ENCODE measurements around the gene MUC6.
"Not testable (repeated sequence)": the region's sequence is repeated elsewhere in the genome, so short reads cannot be mapped to it uniquely, and the experiment has no call there.

Gene MUC6

DNA sequence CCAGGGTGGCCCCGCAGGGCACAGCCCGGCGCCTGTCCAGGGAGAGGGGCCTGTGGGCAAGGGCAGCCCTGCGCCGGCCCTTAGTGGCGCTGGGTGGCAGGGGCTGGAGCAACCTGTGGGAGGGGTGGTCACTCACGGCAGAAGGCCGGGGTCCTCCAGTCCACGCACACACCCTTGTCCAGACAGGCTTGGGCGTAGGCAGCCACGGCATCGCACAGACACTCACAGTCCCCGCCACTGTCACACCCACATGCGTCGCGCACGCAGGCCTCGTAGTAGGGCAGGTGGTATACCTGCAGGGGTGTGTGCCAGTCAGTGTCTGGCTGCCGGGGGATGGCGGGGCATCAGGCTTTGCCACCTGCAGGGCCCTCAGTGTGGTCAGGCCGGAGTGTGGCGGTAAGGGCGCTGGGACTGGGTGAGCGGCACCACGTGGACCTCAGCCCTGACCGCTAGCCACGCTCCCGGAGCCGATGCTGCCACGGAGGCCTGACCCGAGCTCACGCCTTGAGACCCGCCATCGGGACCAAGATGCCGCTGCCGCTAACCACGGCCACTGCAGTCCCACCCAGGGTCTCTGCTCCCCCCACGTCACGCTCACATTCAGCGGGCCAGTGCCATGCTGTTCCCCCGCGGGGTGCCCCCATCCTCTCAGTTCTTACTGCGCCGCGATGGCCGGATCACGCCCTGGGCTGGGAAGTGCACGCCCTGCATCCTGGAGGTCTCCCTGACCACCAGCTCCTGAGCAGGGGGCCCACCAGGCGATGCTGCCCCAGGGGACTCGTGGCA, 12.5 kb downstream of the MUC6 start:
- DNase-seq (ENCODE audit: low read depth in 2 of 2), result no peak

DNA sequence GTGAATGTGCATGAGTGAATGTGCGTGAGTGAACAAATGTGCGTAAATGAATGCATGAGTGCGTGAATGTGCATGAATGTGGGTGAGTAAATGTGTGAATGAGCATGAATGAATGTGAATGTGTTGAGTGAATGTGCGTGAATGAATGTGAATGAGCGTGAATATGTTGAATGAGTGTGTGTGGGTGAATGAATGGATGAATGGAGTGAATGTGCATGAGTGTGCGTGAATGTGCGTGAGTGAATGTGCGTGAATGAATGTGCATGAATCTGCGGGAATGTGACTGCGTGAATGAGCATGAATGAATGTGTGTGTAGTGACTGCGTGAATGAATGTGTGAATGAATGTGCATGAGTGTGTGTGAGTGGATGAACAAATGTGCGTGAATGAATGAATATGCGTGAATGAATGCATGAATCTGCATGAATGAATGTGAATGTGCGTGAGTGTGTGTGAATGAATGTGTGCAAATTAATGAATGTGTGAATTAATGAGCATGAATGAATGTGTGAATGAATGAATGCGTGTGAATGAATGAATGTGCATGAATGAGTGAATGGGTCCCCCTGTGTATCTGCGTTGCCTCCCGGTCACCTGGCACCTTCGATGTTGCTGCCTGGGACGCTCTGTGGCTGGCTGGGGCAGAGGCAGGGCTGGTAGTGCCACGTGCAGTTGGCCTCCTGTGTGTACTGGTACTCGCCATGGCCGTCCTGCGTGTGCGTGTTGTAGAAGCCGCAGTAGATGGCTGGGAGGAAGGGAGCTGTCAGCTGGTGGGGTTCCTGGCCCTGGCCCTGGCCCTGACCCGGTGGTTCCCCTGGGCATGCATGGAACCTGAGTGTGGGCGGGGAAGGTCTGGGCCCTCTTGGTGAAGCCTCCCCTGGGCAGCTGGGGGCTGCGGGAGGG, 13.4 kb downstream of the MUC6 start:
- DNase-seq (ENCODE audit: low read depth in 2 of 2), result no peak

GRCh38 chr11:1022411-1022810, 14.1 kb downstream of the MUC6 start:
- no peak for DNase-seq (ENCODE audit: low read depth in 2 of 2)

DNA sequence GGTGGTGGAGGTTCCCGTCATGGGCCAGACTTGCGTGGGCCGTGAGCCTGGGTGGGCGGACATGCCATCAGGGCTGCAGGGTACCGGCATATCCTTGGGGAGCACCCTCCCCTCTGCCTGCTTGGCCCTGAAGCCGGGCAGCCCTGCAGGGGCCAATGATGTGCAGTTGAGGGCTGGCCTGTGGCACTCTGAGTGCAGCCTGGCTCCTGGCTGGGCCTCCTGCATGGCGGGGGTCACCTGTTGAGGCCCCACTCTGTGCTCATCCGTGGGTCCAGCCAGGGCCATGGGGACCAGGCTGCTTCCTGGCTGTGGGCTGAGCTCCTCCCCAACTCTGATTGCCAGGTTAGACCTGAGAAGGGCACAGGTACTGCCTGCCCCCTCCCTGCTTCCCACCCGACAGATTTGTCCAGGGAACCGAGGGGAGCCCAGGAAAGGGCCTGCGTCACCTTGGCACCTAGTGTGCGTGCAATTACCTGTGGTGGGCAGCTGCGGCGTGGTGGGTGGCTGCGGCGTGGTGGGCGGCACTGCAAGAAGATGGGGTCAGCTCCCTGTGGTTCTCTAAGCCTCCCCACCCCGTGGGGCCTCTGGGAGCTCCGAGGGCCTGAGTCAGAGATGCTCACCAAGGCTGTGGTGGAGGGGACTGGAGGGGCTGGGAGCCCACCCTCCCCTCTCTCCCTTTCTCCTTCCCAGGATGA, 16.2 kb downstream of the MUC6 start:
- DNase-seq (ENCODE audit: low read depth in 2 of 2), result no peak

DNA sequence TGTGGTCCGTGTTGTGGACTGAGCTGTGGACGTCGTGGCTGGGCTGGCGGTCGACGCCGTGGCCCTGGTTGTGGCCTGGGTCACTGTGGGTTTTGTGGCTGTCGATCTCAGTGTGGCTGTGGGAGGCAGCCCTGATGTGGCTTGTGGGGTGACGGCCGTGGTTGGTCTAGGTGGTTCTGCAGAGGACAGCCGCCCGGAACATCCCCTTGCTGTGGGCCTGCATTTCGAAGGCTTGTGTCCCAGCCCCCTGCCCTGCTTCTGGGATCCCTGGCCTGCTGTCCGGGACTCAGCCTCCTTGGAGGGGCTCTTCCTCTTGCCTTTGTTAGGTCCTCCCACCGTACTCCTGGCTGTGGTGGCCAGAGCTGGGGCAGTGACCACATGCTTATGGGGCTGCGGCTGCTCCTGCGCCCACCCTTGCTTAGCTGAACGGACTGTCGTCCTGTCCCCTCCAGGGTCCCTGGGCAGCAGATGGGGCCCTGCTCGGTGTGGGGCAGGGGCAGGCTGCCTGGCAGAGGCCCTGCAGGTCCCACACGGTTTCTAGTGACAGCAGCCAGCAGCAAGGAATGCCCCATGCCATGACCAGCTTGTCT, 17.1 kb downstream of the MUC6 start:
- DNase-seq (ENCODE audit: low read depth in 2 of 2), result no peak

DNA sequence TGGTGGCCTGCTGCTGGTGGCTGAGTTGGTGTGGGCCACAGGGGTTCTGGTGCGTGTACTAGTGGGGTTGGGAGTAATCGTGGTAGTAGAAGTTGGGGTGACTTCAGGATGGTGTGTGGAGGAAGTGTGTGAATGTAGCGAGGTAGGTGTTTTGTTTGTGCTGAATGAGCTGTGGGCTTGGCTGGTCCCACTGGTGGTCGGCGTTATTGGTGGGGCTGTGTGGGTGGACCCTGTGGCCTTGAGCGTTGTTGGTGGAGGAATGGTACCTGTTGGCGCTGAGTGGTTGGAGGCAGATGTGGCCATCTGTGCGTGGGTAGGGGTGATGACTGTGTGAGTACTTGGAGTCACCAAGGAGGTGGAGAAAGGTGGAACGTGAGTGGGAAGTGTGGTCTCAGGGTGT, 18.4 kb downstream of the MUC6 start:
- DNase-seq (ENCODE audit: low read depth in 2 of 2), result no peak

GRCh38 chr11:1017269-1018005, 19.1 kb downstream of the MUC6 start:
- DNase-seq (ENCODE audit: low read depth in 2 of 2), result no peak

DNA sequence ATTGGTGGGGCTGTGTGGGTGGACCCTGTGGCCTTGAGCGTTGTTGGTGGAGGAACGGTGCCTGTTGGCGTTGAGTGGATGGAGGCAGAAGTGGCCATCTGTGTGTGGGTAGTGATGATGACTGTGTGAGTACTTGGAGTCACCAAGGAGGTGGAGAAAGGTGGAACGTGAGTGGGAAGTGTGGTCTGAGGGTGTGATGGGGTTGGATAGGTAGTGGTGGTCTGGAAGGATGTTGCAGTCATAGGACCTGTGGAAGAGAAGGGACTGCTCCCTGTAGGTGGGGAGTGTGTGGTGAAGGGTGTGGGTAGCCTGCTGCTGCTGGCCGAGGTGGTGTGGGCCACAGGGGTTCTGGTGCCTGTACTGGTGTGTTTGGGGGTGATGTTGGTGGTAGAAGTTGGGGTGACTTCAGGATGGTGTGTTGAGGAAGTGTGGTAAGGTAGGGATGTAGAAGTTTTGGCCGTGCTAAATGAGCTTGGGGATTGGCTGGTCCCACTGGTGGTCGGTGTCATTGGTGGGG, 19.9 kb downstream of the MUC6 start:
- DNase-seq (ENCODE audit: low read depth in 2 of 2), result not testable (repeated sequence)

- DNase-seq (ENCODE audit: low read depth in 2 of 2), result no peak
These were observed 20.5 kb downstream of the MUC6 start for GRCh38 chr11:1015826-1016545.

GRCh38 chr11:1015064-1015463, 21.5 kb downstream of the MUC6 start:
- no peak for DNase-seq (ENCODE audit: low read depth in 2 of 2)

GRCh38 chr11:1014276-1014675, 22.2 kb downstream of the MUC6 start:
- DNase-seq (ENCODE audit: low read depth in 2 of 2), result no peak

- no peak for DNase-seq (ENCODE audit: low read depth in 2 of 2)
These were observed 22.9 kb downstream of the MUC6 start for GRCh38 chr11:1013631-1013935.

- no peak for DNase-seq (ENCODE audit: low read depth in 2 of 2)
These were observed 23.5 kb downstream of the MUC6 start for GRCh38 chr11:1012740-1013630.

DNA sequence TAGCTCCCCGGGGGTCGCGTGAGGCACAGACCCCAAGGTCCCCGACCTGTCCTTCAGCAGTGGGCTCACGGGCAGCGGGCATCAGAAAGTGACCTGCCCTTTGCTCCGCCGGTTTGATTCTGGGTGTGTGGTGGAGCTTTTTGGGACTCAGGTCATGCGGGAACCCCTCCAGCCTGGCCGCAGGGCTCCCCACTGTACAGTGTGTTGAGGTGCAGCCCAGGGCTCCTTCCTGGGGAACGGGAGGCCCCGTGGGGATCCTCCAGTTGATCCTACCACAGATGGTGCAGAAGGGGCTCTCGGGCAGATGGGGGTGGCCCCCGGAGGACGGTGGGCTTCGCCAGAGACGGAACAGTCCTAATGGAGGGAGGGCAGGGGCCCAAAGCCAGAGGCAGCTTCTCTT, 24.2 kb downstream of the MUC6 start:
- no peak for DNase-seq (ENCODE audit: low read depth in 2 of 2)

GRCh38 chr11:1011320-1011698, 25.2 kb downstream of the MUC6 start:
- no peak for DNase-seq (ENCODE audit: low read depth in 2 of 2)

- DNase-seq (ENCODE audit: low read depth in 2 of 2), result no peak
These were observed 25.8 kb downstream of the MUC6 start for GRCh38 chr11:1010551-1011319.

GRCh38 chr11:1009991-1010390, 26.5 kb downstream of the MUC6 start:
- DNase-seq (ENCODE audit: low read depth in 2 of 2), result no peak

DNA sequence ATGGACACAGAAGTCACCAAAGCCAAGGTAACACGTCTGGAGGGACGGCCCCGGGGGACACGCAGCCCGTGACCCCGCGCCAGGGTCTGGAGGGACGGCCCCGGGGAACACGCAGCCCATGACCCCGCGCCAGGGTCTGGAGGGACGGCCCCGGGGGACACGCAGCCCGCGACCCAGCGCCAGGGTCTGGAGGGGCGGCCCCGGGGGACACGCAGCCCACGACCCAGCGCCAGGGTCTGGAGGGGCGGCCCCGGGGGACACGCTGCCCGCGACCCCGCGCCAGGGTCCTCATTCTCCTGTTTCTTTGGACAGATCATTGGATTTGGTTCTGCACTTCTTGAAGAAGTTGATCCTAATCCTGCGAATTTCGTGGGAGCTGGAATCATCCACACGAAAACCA, 27.1 kb downstream of the MUC6 start:
- no peak for DNase-seq (ENCODE audit: low read depth in 2 of 2)

DNA sequence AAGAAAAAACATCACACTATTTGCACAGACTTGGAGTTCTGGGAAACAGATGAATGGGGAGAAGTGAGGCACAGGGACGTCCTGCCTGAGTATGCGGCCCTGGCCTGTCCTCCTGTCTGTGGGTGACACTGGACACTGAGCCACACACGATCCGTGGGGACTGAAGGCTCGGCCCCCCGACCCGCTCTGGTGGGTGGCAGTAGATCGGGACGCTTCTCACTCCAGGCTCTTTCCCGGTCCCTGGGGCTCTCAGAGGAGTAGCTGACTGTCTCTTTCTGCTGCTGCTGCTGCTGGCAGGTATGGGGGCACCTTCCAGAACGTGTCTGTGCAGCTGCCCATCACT, 27.7 kb downstream of the MUC6 start:
- no peak for DNase-seq (ENCODE audit: low read depth in 2 of 2)
